Fibroblast of upper back skin (primary cell): ENCODE data around the gene CREB3L4.
"Not testable (repeated sequence)": the region's sequence is repeated elsewhere in the genome, so short reads cannot be mapped to it uniquely, and the experiment has no call there.

Source experiments
- DNase-seq: peaks from one replicate; pipeline ENCODE4 v3.0.0-alpha.2; 2013

The CREB3L4 gene

GRCh38 chr1:153985941-153986761 is 18.4 kb downstream of the CREB3L4 start, which contains the start of gene RAB13:
RAB13 (minus strand) TSS chr1:153986339; CDS start chr1:153986236, 103 bp downstream.
- DNase-seq, result peak; percentile 85

- DNase-seq, result no peak
These were observed 19.9 kb downstream of the CREB3L4 start for GRCh38 chr1:153987621-153988020.

GRCh38 chr1:153990468-153991150 is 22.9 kb downstream of the CREB3L4 start, which contains the start of gene RPS27:
RPS27 (plus strand) TSS chr1:153990762; CDS start chr1:153990797, 35 bp downstream.
- peak; percentile 99 for DNase-seq

- DNase-seq, result no peak
These were observed 23.5 kb downstream of the CREB3L4 start for GRCh38 chr1:153991151-153991630.

GRCh38 chr1:153991806-153992205 is 24.1 kb downstream of the CREB3L4 start:
- DNase-seq, result no peak

DNA sequence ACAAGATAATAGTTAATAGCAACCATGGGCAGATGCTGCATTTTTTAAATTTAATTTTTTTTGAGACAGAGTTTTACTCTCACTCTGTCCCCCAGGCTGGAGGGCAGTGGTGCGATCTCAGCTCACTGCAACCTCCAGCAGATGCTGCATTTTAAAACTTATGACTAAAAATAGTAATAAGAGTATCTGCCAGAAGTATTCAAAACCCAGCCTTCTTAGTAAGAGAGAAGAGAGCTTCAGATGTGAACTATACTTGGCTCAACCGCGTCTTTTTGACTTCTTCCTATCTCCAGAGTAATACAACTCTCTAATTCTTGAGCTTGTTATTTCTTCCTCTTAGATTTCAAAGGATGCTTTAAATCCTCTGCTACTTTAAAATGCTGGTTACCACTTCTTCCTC is 27.5 kb downstream of the CREB3L4 start:
- no peak for DNase-seq

GRCh38 chr1:153995640-153996039 is 27.9 kb downstream of the CREB3L4 start:
- DNase-seq, result no peak

GRCh38 chr1:153996882-153997281 is 29.2 kb downstream of the CREB3L4 start:
- DNase-seq, result not testable (repeated sequence)

GRCh38 chr1:154000420-154000819 is 32.7 kb downstream of the CREB3L4 start:
- DNase-seq, result no peak

GRCh38 chr1:154006136-154006535 is 38.4 kb downstream of the CREB3L4 start:
- peak; percentile 17 for DNase-seq

GRCh38 chr1:154012129-154012528 is 44.4 kb downstream of the CREB3L4 start:
- no peak for DNase-seq

DNA sequence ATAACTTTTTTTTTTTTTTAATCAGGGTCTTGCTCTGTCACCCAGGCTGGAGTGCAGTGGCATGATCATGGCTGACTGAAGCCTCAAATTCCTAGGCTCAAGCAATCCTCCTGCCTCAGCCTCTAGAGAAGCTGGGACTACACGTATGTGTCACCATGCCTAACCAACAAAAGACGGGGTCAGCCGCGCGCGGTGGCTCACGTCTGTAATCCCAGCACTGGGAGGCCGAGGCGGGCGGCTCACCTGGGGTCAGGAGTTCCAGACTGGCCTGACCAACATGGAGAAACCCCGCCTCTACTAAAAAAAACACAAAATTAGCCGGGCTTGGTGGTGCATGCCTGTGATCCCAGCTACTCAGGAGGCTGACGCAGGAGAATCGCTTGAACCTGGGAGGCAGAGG is 44.8 kb downstream of the CREB3L4 start:
- not testable (repeated sequence) for DNase-seq

DNA sequence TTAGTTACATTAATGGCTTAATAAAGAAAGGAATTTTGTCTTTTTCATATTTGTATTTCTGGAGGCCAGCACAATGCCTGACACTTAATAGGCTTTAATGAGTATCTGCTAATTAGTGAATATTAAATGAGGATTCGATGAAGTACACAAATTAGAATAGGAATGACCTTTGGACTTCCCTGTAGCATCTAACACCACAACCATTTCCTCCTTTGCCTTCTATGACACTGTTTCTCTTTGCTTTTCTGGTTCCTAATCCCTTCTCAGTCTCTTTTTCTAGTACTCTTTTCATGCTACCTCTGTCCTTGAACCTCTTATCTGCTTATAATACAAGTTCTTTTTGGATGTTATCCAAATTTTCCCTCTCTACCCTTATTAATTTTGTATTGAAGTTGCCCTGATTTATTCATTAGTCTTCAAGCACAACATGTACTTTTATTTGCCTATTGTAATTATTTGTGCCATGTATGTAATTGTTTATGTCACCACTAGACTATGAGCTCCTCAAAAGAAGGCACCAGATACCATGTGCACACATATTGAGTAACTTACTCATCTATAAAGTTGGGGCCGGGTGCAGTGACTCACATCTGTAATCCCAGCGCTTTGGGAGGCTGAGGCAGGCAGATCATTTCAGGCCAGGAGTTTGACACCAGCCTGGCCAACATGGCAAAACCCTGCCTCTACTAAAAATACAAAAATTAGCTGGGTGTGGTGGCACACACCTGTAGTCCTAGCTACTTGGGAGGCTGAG is 46.6 kb downstream of the CREB3L4 start:
- peak; percentile 32 for DNase-seq

GRCh38 chr1:154019269-154019668 is 51.6 kb downstream of the CREB3L4 start:
- DNase-seq, result no peak

- DNase-seq, result no peak
These were observed 52.2 kb downstream of the CREB3L4 start for GRCh38 chr1:154019940-154020339.
